GM23248 (cell line): ENCODE data around the gene CTNNBIP1.

Source experiments
- EZH2 ChIP-seq: fragments of 200-600 bp; sonication (generic); IDR thresholded peaks from 2 replicates; pipeline ENCODE4 v1.6.1; 2018; ENCODE audit warnings: antibody characterized with exemption, mild to moderate bottlenecking; ENCODE audit not compliant: insufficient read depth, poor library complexity, severe bottlenecking
- EZH2phosphoT487 ChIP-seq: fragments of 200-600 bp; sonication (generic); IDR thresholded peaks from 2 replicates; pipeline ENCODE4 v1.6.1; 2018; ENCODE audit warnings: antibody characterized with exemption, moderate library complexity, mild to moderate bottlenecking, low read depth; ENCODE audit not compliant: insufficient read depth

GRCh38 chr1:9942399-9942938, 32.4 kb upstream of the CTNNBIP1 start:
- TF ChIP-seq EZH2phosphoT487 (no peak), EZH2 (no peak)
